ENCODE measurements around the gene P2RY14.
"Not testable (repeated sequence)": the region's sequence is repeated elsewhere in the genome, so short reads cannot be mapped to it uniquely, and the experiment has no call there.

Gene P2RY14

DNA sequence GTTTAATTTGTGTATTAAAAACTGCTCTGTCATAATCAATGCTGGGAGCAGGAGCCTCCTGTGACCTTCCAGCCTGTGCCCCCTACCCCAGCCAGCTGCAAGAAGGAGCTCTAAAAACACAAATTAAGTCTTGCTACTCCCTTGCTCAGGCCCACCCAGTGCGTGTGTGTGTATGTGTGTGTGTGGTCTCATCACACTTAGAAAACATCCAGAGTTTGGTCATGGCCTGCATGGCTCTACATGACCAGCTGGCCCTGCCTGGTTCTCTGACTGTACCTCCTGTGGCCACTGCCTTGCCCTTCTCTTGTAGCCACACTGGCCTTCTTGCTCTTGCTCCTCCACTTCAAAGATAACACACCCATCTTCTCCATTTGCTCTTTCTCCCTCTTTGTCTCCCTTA is 13.7 kb downstream of the P2RY14 start:
- POLR2A ChIA-PET: no interaction called here
- CTCF ChIA-PET: interaction anchor here (0.9 to 1.0 kb wide), 2 partner anchors 9 to 36 kb away, joined by 3 to 4 read pairs; no protein-coding TSS in a partner anchor
- TF ChIP-seq, protein P1, sequence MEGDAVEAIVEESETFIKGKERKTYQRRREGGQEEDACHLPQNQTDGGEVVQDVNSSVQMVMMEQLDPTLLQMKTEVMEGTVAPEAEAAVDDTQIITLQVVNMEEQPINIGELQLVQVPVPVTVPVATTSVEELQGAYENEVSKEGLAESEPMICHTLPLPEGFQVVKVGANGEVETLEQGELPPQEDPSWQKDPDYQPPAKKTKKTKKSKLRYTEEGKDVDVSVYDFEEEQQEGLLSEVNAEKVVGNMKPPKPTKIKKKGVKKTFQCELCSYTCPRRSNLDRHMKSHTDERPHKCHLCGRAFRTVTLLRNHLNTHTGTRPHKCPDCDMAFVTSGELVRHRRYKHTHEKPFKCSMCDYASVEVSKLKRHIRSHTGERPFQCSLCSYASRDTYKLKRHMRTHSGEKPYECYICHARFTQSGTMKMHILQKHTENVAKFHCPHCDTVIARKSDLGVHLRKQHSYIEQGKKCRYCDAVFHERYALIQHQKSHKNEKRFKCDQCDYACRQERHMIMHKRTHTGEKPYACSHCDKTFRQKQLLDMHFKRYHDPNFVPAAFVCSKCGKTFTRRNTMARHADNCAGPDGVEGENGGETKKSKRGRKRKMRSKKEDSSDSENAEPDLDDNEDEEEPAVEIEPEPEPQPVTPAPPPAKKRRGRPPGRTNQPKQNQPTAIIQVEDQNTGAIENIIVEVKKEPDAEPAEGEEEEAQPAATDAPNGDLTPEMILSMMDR (IDR thresholded peaks at IDR 0.05; ENCODE audit: control extremely low read depth, extremely low read depth, low read depth, missing control alignments): no peak
- DNase-seq (ENCODE audit: extremely low spot score): no peak

DNA sequence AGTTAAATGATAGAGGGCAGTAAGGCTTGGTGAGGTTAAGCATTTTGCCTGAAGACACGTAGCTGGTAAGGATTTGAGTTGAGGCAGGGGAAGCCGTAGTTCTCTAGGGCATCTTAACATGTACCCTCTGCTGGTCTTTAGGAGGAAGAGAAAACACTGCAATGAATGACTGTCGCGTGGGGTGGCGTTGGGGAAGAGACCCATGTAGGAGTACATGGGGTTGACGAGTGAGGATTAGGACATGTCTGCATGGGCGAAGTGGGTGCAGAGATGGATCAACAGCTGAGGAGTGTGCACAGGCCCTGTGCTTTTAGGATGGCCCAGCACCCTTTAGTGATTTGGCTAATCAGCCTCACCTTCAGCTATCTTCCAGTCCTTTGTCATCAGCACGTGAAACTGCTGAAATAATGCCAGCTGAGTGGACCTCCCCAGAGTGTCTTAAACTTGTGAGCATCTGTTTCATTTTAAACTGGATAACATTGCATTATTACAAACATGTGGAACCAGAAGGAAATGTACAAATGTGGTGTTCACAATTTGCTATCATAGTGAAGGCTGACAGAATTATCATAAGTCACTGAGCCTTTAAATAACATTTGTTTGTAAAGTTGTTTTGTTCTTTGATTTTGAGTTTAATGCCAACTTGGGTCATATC is 15.3 kb downstream of the P2RY14 start:
- ChIA-PET POLR2A (no interaction called here), CTCF (interaction anchor here (1.2 to 1.7 kb wide), 7 partner anchors 9 to 95 kb away, joined by 3 to 6 read pairs (median 4); no protein-coding TSS in a partner anchor)
- DNase-seq (ENCODE audit: extremely low spot score): no peak

DNA sequence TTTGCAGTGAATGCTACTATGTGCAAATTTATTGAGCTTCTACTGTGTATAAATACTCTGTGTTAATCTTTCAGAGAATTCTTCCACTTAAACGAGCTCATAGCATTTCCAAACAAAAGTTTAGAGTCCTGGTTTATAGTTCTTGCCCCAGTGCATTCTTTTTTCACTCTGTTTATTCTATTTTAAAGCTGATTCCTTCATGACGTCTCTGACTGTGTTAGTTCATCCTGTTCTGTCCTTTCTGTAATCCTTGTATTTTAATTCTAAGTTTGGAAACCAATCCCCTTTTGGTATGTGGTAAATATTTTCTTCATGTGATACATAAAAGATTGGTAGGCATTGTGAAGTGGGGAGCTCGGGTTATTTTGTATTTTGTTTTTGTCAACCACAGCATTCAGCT is 18.7 kb downstream of the P2RY14 start:
- no peak for DNase-seq (ENCODE audit: extremely low spot score)
- ChIA-PET CTCF (interaction anchor here (1.8 kb wide), 1 partner anchor 91 kb away, joined by 7 read pairs; no protein-coding TSS in a partner anchor), POLR2A (no interaction called here)
- TF ChIP-seq, protein P1 (IDR thresholded peaks at IDR 0.05; ENCODE audit: control extremely low read depth, extremely low read depth, low read depth, missing control alignments): no peak

More for the DNA sequence above, 15.3 kb downstream of the P2RY14 start:
- TF ChIP-seq, protein P1 (IDR thresholded peaks at IDR 0.05; ENCODE audit: control extremely low read depth, extremely low read depth, low read depth, missing control alignments): no peak

DNA sequence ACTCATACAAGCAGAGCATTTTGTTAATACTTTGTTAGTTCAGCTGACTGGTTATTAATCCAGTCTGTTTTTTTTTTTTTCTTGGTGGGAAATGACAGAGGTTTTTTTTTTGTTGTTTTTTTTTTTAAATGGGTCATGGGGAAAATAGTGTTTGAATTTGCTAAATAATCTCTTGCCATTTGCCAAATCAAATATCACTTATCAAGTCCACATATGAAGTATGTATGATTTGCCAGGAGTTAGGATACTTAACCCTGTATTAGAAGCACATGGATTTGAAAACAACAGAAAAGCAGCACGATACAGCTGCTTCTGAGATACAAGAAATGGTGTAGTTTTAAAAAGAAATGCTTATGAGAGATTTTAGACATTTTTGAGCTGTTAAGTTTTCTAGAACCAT is 21.6 kb downstream of the P2RY14 start:
- DNase-seq (ENCODE audit: extremely low spot score): no peak
- TF ChIP-seq, protein P1 (IDR thresholded peaks at IDR 0.05; ENCODE audit: control extremely low read depth, extremely low read depth, low read depth, missing control alignments): no peak
- CTCF ChIA-PET: interaction anchor here (0.7 to 2.1 kb wide), 4 partner anchors 11 to 945 kb away, joined by 3 to 11 read pairs (median 5); no protein-coding TSS in a partner anchor
- POLR2A ChIA-PET: no interaction called here

GRCh38 chr3:151248772-151249337 is 29.5 kb downstream of the P2RY14 start:
- no peak for DNase-seq (ENCODE audit: extremely low spot score)
- ChIA-PET CTCF (interaction anchor here (0.9 kb wide), 1 partner anchor 35 kb away, joined by 3 read pairs; no protein-coding TSS in a partner anchor), POLR2A (no interaction called here)
- TF ChIP-seq, protein P1 (IDR thresholded peaks at IDR 0.05; ENCODE audit: control extremely low read depth, extremely low read depth, low read depth, missing control alignments): no peak

GRCh38 chr3:151242006-151242405 is 36.3 kb downstream of the P2RY14 start:
- CTCF ChIA-PET; POLR2A ChIA-PET; DNase-seq (ENCODE audit: extremely low spot score): not testable (repeated sequence)

DNA sequence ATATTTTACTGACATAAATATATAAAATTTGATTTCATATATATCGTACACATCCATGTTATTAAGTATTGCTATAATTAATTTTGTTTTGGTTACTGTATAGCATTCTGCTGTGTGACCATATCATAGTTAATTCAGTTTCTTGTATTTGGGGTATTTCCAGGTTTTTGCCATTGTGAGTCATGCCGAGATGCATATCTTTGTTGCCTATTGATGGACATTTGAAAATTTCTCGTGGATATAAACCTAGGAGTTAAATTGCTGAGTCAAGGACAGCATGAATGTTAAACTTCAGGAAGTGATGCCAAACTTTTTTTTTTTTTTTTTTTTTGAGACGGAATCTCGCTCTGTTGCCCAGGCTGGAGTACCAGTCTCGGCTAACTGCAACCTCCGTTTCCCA is 41.6 kb downstream of the P2RY14 start:
- CTCF ChIA-PET: interaction anchor here (2.0 kb wide), 1 partner anchor 10 kb away, joined by 14 read pairs; no protein-coding TSS in a partner anchor
- DNase-seq (ENCODE audit: extremely low spot score): no peak
- TF ChIP-seq, protein P1 (IDR thresholded peaks at IDR 0.05; ENCODE audit: control extremely low read depth, extremely low read depth, low read depth, missing control alignments): no peak
- POLR2A ChIA-PET: no interaction called here
